DMS53 (cell line): Measurements from ENCODE around the gene RASSF1.
A peak's percentile ranks its signal among the peaks of the same experiment; 100 is the strongest.

ENCODE experiments used
- DNase-seq: peaks from one replicate; lab custom pipeline; 2025; lab: John Stamatoyannopoulos, UW

Gene RASSF1

DNA sequence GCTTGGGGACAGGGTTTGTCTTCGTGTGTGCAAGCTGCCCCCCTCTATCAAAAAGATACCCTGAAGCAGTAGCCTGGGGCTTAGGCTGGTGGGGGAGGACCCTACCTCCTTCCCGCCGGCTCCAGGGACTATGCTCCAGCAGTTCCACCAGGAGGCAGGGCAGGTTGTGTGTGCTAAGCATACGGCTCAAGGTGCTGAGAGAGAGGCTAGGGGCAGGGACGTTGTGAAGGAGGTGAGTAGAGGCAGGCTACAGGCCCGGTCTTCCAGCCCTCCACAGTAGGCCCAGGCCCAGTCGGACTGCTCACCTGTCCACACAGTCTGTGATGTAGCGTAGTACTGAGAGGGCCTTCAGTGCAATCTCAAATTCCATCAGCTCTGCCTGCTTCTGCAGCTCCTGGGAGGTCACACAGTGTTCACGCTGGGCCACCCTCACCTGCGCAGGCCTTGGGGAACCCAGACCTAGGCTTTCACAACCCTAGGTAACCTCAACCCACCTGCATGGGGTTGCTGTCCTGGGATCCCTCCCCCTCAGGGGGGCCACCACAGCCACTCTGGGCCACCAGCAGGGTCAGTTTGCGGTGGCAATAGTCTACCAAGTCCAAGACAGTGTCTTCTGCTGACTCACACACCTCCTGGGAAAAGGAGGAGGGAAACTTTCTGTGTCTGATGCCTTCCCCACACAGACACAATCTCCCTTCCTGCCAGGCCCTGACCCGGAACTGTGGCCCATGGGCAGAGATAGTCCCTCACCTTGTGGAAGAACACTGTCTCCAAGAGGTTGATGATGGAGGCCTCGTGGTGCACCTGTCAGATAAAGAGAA, 2.4 kb upstream of the RASSF1 start:
- no peak for DNase-seq

DNA sequence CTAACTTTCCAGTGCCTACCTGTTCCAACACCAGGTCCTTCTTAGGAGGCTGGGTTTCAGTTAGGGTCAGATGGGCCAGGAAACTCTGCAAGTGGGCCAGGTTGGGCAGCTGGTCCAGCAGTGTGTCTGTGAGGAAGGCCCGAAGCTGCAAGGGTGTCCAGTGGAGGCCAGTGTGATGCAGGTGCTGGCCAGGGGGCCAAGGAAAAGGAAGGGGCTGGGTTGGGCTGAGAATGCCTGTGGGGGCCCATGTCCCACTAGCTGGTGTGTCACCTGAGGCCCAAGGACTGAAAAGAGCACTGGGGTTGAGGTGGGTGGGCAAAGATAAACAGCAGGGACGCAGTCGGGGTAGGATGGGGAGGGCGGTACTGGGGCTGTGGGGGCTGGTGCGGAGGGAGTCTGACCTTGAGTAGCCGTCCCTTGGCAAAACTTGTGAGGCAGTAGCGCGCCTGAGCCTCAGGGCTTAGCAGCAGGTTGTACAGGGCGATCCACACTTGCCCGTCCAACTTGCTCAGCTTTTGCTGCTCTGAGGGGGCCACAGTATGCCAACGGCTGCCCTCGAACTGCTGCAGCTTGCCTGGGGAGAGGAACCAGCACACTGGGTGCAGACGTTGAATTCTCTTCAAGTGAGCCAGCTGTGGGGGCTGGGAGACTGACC, 1.5 kb upstream of the RASSF1 start:
- no peak for DNase-seq

DNA sequence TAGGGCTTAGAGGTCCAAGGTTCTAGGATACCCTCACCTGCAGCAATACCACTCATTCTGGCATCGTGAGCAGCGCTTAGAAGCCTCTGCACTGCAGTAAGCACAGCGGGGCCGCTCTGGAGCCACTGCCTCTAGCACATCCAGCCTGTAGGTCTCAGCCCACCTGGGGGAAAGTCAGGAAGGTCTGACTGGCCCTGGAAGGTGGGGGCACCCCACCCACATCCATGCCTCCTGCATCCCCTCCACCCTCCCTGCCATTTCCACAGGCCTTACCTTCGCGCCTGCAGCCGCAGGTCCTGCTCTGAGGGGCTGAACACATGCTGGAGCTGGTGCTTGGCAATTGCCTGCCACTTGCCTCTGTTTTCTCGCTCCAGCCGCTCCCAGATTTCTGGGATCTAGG, 901 bp upstream of the RASSF1 start:
- DNase-seq = no peak

DNA sequence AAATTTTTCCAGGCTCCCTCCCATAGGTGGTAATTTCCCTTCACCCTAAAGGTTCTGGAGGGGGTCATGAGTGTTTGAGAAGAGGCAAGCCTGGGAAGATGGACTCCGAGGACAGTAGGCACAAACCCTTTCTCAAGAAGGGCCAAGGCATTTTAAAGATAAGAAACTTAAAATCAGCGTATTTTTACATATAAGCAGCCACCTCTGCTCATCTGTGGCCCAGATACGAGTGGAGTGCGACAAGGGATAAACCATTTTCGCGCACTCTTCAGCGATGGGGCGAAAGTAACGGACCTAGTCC, 539 bp downstream of the RASSF1 start:
- no peak for DNase-seq

GRCh38 chr3:50339485-50340146, 1.0 kb downstream of the RASSF1 start:
- no peak for DNase-seq

- DNase-seq = no peak
These were observed 1.7 kb downstream of the RASSF1 start for GRCh38 chr3:50338965-50339364.

GRCh38 chr3:50337175-50337861, 3.3 kb downstream of the RASSF1 start:
- DNase-seq = peak; percentile 95

- peak; percentile 40 for DNase-seq
These were observed 4.0 kb downstream of the RASSF1 start for GRCh38 chr3:50336452-50337174.

- DNase-seq = no peak
These were observed 6.1 kb downstream of the RASSF1 start for GRCh38 chr3:50334339-50335075.

DNA sequence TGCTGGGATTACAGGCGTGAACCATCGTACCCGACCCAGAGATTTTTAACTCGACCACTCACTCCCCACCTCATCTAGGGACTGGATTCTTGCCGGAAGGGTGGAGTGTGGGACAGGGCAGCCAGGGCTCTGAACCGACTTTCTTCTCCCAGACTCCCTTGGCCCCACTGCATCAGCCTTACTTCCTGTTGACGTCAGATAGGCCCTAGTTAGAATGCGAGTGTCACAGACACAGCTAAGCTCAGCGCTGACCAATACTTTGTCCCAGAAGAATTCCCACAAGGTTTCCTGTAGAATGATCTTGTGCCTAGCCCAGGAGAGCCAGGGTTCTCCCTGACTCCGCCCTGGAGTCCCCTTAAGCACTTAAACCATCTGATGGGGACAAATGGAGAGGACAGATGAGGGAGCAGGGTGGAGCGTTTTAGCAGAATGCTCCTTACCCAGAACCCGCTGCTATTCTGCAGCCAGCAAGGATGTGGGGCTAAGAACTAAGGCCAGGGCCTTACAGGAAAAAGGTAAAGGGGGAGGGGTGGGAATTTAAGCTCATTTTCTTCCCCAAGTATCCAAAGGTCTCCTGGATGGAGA, 6.8 kb downstream of the RASSF1 start:
- DNase-seq = no peak

DNA sequence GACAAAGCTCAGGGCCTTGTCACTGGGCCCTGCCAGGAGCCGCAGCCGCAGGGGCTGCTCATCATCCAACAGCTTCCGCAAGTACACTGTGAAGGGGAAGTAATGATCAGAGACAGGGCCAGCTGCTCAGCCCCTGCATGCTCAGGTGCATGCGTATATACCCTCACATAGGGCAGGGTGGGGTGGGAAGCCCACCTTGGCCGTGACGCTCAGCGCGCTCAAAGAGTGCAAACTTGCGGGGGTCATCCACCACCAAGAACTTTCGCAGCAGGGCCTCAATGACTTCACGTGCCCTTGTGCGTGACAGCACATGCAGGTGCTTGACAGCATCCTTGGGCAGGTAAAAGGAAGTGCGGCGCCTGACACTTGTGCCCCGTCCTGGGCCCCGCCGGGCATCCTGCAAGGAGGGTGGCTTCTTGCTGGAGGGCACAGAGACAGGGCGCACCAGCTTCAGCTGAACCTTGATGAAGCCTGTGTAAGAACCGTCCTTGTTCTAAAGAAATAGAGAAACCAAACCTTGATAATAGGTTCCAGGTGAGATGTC, 9.2 kb downstream of the RASSF1 start:
- DNase-seq = no peak

- DNase-seq = no peak
These were observed 10.3 kb downstream of the RASSF1 start for GRCh38 chr3:50330330-50330729.

DNA sequence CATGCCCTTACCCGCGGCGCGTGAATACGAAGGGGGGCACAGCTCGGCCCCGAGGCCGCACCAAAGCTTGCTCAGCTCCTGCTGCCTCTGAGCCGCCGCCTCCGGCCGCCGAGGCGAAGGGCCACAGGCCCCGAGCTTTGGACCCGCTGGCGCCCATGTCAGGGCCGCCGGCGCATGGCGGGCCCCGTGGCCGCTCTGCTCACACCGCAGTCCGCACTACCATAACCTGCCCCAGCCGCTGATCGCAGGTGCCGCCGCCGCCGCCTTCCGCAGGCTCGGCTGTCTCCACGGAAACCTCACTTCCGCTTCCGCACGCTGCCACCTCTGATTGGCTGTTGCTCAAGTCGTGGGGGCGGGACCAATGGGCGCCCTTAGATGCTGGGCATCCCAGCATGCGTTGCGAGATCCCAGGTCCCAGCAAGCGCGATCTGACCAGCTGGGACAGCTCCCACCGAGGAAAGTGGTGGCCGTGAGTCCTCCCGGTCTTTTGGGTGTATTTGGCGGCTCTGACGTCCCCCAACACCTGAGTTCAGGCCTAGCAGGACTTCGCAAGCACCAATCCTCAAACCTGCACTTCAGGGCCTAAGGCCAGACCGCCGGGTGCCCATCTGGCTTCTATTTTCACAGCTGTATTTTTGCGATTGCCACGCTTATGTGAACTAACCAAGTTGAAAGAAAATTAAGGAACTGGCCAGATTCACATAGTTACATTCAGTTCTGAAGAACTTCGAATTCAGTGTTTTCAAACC, 12.5 kb downstream of the RASSF1 start, which contains the start of gene TUSC2:
TUSC2 (minus strand) TSS at position 281 of the 749 bp plus-strand sequence; CDS start at position 157, 124 bp downstream.
- peak; percentile 95 for DNase-seq

- DNase-seq = no peak
These were observed 13.5 kb downstream of the RASSF1 start for GRCh38 chr3:50327129-50327528.

DNA sequence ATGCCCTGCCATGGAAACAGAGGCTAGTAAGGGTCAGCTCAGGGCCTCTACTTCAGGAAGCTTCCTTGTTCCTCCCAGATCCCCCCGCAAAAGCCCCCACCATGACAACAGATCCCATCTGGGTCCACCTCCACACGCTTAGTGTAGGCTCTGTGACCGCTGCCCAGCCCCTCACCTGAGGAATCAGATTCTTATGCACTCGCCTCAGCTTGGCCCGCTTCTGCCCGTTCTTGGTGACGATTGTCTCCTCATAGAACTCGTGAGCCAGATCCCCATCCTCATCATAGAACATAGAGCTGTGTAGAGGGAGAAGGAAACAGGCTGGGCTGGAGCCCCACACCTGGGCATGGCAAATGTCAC, 14.5 kb downstream of the RASSF1 start:
- DNase-seq = no peak

GRCh38 chr3:50325497-50326181, 15.0 kb downstream of the RASSF1 start:
- DNase-seq = no peak

DNA sequence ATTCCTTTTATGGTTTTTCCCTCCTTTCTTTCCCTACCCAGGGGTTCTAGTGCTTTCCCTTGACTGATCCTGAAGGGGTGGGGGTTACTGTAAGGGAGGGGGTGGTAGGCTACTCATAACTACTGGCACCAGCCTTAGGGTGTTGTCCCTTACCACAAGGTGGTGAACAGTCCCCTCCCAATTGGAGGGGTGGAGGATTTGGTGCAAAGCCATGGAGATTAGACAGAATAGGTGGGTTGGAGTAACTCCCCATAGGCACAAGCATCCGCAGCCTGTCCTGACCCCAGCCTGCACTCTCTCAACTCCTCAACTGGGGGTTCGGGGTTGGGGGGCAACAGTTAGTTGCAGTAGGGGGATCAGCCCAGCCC, 15.5 kb downstream of the RASSF1 start:
- no peak for DNase-seq

- peak; percentile 61 for DNase-seq
These were observed 16.1 kb downstream of the RASSF1 start for GRCh38 chr3:50324351-50325112.
